H1 (cell line): ENCODE data around the gene HACD2. TPM values are rescaled to one million over a fixed set of nuclear protein-coding genes. Genes with fewer than 3 reads are reported as not detected.

Source experiments
- CTCF ChIA-PET: fragments of 300-600 bp; sonication (Branson Sonifier 250); formaldehyde crosslinking; loops from one replicate; lab custom pipeline; 2021; ENCODE audit not compliant: partially characterized antibody; lab: Charles Lee
- POLR2A ChIA-PET: fragments of 300-600 bp; sonication (Branson Sonifier 250); formaldehyde crosslinking; loops from one replicate; lab custom pipeline; 2021; ENCODE audit warnings: inconsistent platforms; ENCODE audit not compliant: partially characterized antibody; lab: Charles Lee
- DNase-seq, 2 experiments: peaks; one replicate each; pipeline versions ENCODE4 v3.0.0 to v3.0.0-alpha.2; 2010 to 2022; ENCODE audit warnings: low spot score in 2 of 2, low read depth in 1 of 2, mixed read lengths in 1 of 2
- FAIRE-seq: peaks from 2 replicates; lab custom pipeline; 2011; peaks lifted over from hg19 to GRCh38; lab: Jason Lieb, UNC
- H2AFZ ChIP-seq: 2 replicates; pipeline ENCODE4 v1.8.1; 2012; ENCODE audit warnings: low read length, inconsistent platforms
- H2AK5ac ChIP-seq: 2 replicates; pipeline ENCODE4 v1.6.1; 2013; ENCODE audit warnings: low read depth, low read length
- H2BK120ac ChIP-seq: replicated peaks from 2 replicates; pipeline ENCODE3; 2013; ENCODE audit warnings: low read depth, low read length, inconsistent platforms
- H2BK12ac ChIP-seq: 2 replicates; pipeline ENCODE4 v1.6.1; 2013; ENCODE audit warnings: low read depth, low read length
- H2BK15ac ChIP-seq: 2 replicates; pipeline ENCODE4 v1.6.1; 2013; ENCODE audit warnings: low read length
- H2BK20ac ChIP-seq: 2 replicates; pipeline ENCODE4 v1.6.1; 2013; ENCODE audit warnings: low read length
- H2BK5ac ChIP-seq: 2 replicates; pipeline ENCODE4 v1.6.1; 2013; ENCODE audit warnings: low read depth, low read length
- H3K14ac ChIP-seq: 2 replicates; pipeline ENCODE4 v1.6.1; 2013; ENCODE audit warnings: inconsistent platforms; ENCODE audit not compliant: insufficient read length
- H3K18ac ChIP-seq: 2 replicates; pipeline ENCODE4 v1.6.1; 2013; ENCODE audit warnings: low read length; ENCODE audit errors: extremely low read depth
- H3K23ac ChIP-seq: 2 replicates; pipeline ENCODE4 v1.6.1; 2013; ENCODE audit warnings: inconsistent platforms; ENCODE audit not compliant: insufficient read length
- H3K23me2 ChIP-seq: 2 replicates; pipeline ENCODE4 v1.6.1; 2013; ENCODE audit warnings: low read depth, low read length
- H3K27ac ChIP-seq: 2 replicates; pipeline ENCODE4 v1.6.1; 2011; ENCODE audit warnings: low read depth, low read length, inconsistent platforms
- H3K27me3 ChIP-seq, 4 experiments: replicated peaks in 1 of 4; 1 replicate in 1 of 4; 2 replicates in 3 of 4; pipeline versions ENCODE4 v1.6.1 to v1.8.1; 2011 to 2013; ENCODE audit warnings: low read length in 3 of 4, mild to moderate bottlenecking in 3 of 4, inconsistent platforms in 2 of 4, mixed read lengths in 2 of 4, moderate library complexity in 1 of 4; ENCODE audit not compliant: control insufficient read depth in 3 of 4, insufficient read depth in 3 of 4; ENCODE audit errors: extremely low read depth in 1 of 4
- H3K36me3 ChIP-seq, 4 experiments: 2 replicates each; pipeline versions ENCODE4 v1.6.1 to v1.8.1; 2011 to 2013; ENCODE audit warnings: mild to moderate bottlenecking in 4 of 4, low read length in 3 of 4, moderate library complexity in 2 of 4, control low read depth in 1 of 4, inconsistent platforms in 1 of 4; ENCODE audit not compliant: insufficient read depth in 4 of 4, control insufficient read depth in 2 of 4
- H3K4ac ChIP-seq: replicated peaks from 2 replicates; pipeline ENCODE3; 2013; ENCODE audit warnings: low read length, low read depth, mixed read lengths, inconsistent platforms; ENCODE audit not compliant: insufficient read length
- H3K4me1 ChIP-seq, 4 experiments: replicated peaks in 1 of 4; 1 replicate in 1 of 4; 2 replicates in 3 of 4; pipeline versions ENCODE4 v1.6.1 to v1.8.1; 2011 to 2013; ENCODE audit warnings: low read length in 3 of 4, inconsistent platforms in 2 of 4, mixed read lengths in 1 of 4; ENCODE audit not compliant: insufficient read depth in 4 of 4, control insufficient read depth in 3 of 4
- H3K4me2 ChIP-seq, 2 experiments: 2 replicates each; pipeline versions ENCODE4 v1.6.1 to v1.8.1; 2011 to 2013; ENCODE audit warnings: low read depth in 2 of 2, low read length in 2 of 2, control low read depth in 1 of 2, inconsistent platforms in 1 of 2, mild to moderate bottlenecking in 1 of 2; ENCODE audit not compliant: insufficient read depth in 1 of 2
- H3K4me3 ChIP-seq, 4 experiments: fragments of 200-600, 300-600 bp in 1 of 4; sonication (generic), shearing (Covaris generic), sonication (Bioruptor Twin) in 1 of 4; 2 replicates each; pipeline versions ENCODE4 v1.5.1 to v1.8.1; 2011 to 2016; ENCODE audit warnings: low read length in 4 of 4, low read depth in 3 of 4, control low read depth in 2 of 4, inconsistent platforms in 2 of 4, mild to moderate bottlenecking in 2 of 4, mixed read lengths in 1 of 4, moderate library complexity in 1 of 4; ENCODE audit not compliant: insufficient read depth in 2 of 4; ENCODE audit errors: extremely low read depth in 1 of 4
- H3K56ac ChIP-seq: replicated peaks from 2 replicates; pipeline ENCODE3; 2013; ENCODE audit warnings: low read depth, mild to moderate bottlenecking, mixed read lengths, low read length, inconsistent platforms; ENCODE audit not compliant: insufficient read length
- H3K79me1 ChIP-seq: 2 replicates; pipeline ENCODE4 v1.6.1; 2013; ENCODE audit warnings: low read depth, low read length, control low read depth
- H3K79me2 ChIP-seq, 2 experiments: 2 replicates each; pipeline versions ENCODE4 v1.6.1 to v1.8.1; 2012 to 2013; ENCODE audit warnings: low read length in 2 of 2, mild to moderate bottlenecking in 2 of 2, inconsistent platforms in 1 of 2; ENCODE audit not compliant: insufficient read depth in 2 of 2, control insufficient read depth in 1 of 2
- H3K9ac ChIP-seq, 4 experiments: replicated peaks in 1 of 4; 1 replicate in 1 of 4; 2 replicates in 3 of 4; pipeline versions ENCODE4 v1.6.1 to v1.8.1; 2011 to 2013; ENCODE audit warnings: low read depth in 3 of 4, low read length in 3 of 4, control low read depth in 2 of 4, mild to moderate bottlenecking in 2 of 4, moderate library complexity in 2 of 4, inconsistent platforms in 1 of 4; ENCODE audit errors: extremely low read depth in 1 of 4
- H3K9me3 ChIP-seq, 2 experiments: 2 replicates each; pipeline versions ENCODE4 v1.6.1 to v1.8.1; 2012 to 2013; ENCODE audit warnings: mild to moderate bottlenecking in 2 of 2, moderate library complexity in 2 of 2, control low read depth in 1 of 2, inconsistent platforms in 1 of 2, low read depth in 1 of 2, low read length in 1 of 2, mixed read lengths in 1 of 2; ENCODE audit not compliant: insufficient read depth in 2 of 2
- H4K20me1 ChIP-seq, 2 experiments: replicated peaks in 1 of 2; 2 replicates each; pipeline versions ENCODE3 to v1.8.1; 2011 to 2013; ENCODE audit warnings: inconsistent platforms in 2 of 2, low read length in 2 of 2, mild to moderate bottlenecking in 1 of 2; ENCODE audit not compliant: insufficient read depth in 2 of 2, control insufficient read depth in 1 of 2
- H4K5ac ChIP-seq: 2 replicates; pipeline ENCODE4 v1.6.1; 2013; ENCODE audit warnings: low read length, low read depth, mixed read lengths, inconsistent platforms; ENCODE audit not compliant: insufficient read length
- H4K8ac ChIP-seq: 2 replicates; pipeline ENCODE4 v1.8.0; 2013; ENCODE audit warnings: mild to moderate bottlenecking, moderate library complexity, low read length, inconsistent platforms; ENCODE audit not compliant: insufficient read depth; ENCODE audit errors: extremely low read depth
- H4K91ac ChIP-seq: replicated peaks from 2 replicates; pipeline ENCODE3; 2013; ENCODE audit warnings: low read length, mixed read lengths, inconsistent platforms; ENCODE audit not compliant: insufficient read length
- ATF3 ChIP-seq: IDR thresholded peaks from 2 replicates; pipeline ENCODE4 v1.6.1; 2011; ENCODE audit warnings: low read depth, mild to moderate bottlenecking, low read length; ENCODE audit not compliant: insufficient read depth
- KDM5A ChIP-seq: fragments of 200-600 bp; IDR thresholded peaks from 2 replicates; pipeline ENCODE4 v1.7.1; 2012; ENCODE audit warnings: mild to moderate bottlenecking, low read length, inconsistent platforms, mixed read lengths
- RBBP5 ChIP-seq: IDR thresholded peaks from 2 replicates; pipeline ENCODE4 v1.7.1; 2012; ENCODE audit warnings: low read depth, mild to moderate bottlenecking, inconsistent platforms, low read length, moderate library complexity, borderline replicate concordance
- SRF ChIP-seq: IDR thresholded peaks from 2 replicates; pipeline ENCODE4 v1.6.1; 2011; ENCODE audit warnings: mild to moderate bottlenecking, low read depth, low read length, moderate library complexity
- WGBS, 2 experiments: shearing (Covaris generic) in 1 of 2; methylation state at CpG; one replicate each; pipeline versions ENCODE4 v1.1.6 to v1.1.7; 2013 to 2015; ENCODE audit warnings: low lambda C conversion rate in 2 of 2, mixed read lengths in 2 of 2, inconsistent platforms in 1 of 2, low coverage in 1 of 2, missing lambda C conversion rate in 1 of 2; ENCODE audit not compliant: insufficient replicate concordance in 2 of 2, insufficient coverage in 1 of 2, insufficient read length in 1 of 2; ENCODE audit errors: extremely low coverage in 1 of 2, missing lambda C conversion rate in 1 of 2; 5-methylcytosine and 5-hydroxymethylcytosine counted together
- polyA plus RNA-seq, 7 experiments: library from polyadenylated mRNA; depleted of rRNA in 3 of 7; stranded (reverse) in 5 of 7; unstranded in 2 of 7; fragments of >200 nt in 5 of 7; fragments of 200-250 nt in 2 of 7; gene quantifications; 1 replicate in 5 of 7; 2 replicates in 1 of 7; 4 replicates in 1 of 7; pipeline versions ENCODE4 v1.2.1 to v1.2.3, GENCODE V29; 2011 to 2013; ENCODE audit warnings: missing spikeins in 2 of 7, mixed read lengths in 2 of 7
- total RNA-seq: library from RNA; stranded (reverse); fragmentation: NEBNext Ultra II Directional; extraction: Animal tissue kit (Norgen Biotek cat#: 25700); gene quantifications from 2 replicates; pipeline ENCODE4 v1.2.1, GENCODE V29; 2021
- TF ChIP-seq, protein P1 (sequence below): IDR thresholded peaks from 2 replicates; pipeline ENCODE4 v1.6.1; 2012; ENCODE audit warnings: inconsistent platforms

The HACD2 gene
- total and polyA plus RNA-seq, 2 of the 8 experiments (the other 6 are each of a cell fraction or from before 2014, with no cell fraction given), result 24.9 to 31.2 TPM

- peaks cover 15% of the 10 kb centered on the region for H3K23me2 ChIP-seq
- peaks cover 0 to 12% (median 2%) of the 10 kb centered on the region in 4 experiments; a peak in 3 of 8 replicates for H3K36me3 ChIP-seq
- H4K91ac ChIP-seq, result no peak overlapping the region
- no peaks in the 10 kb centered on the region for H3K79me1 ChIP-seq
- H3K79me2 ChIP-seq, result peaks cover 0 to 3% of the 10 kb centered on the region in 2 experiments; a peak in 2 of 4 replicates
- TF ChIP-seq ATF3, result no peak
- TF ChIP-seq, protein P1, sequence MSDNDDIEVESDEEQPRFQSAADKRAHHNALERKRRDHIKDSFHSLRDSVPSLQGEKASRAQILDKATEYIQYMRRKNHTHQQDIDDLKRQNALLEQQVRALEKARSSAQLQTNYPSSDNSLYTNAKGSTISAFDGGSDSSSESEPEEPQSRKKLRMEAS, result no peak
- no peak for TF ChIP-seq SRF
- TF ChIP-seq RBBP5, result no peak
- no peak for TF ChIP-seq KDM5A
- TF ChIP-seq, all 59 proteins: peak for 0
- Histone ChIP-seq H3K14ac (no peak overlapping the region), H3K27me3 (no peaks in the 10 kb centered on the region), H3K27ac (no peak overlapping the region), H3K4me2 (no peak overlapping the region), H3K9ac (no peak overlapping the region), H3K56ac (no peak overlapping the region), H2AK5ac (no peak overlapping the region), H3K4me3 (no peak overlapping the region), H2BK20ac (no peak overlapping the region), H3K4ac (no peak overlapping the region), H3K18ac (no peak overlapping the region), H2BK120ac (no peak overlapping the region), H2AFZ (no peak overlapping the region), H4K5ac (no peak overlapping the region), H2BK5ac (no peak overlapping the region), H2BK15ac (no peak overlapping the region), H4K20me1 (no peaks in the 10 kb centered on the region), H3K9me3 (peaks cover 17 to 20% of the 10 kb centered on the region in 2 experiments), H3K4me1 (peaks cover 0 to under 1% (median 0%) of the 10 kb centered on the region in 4 experiments; a peak in 3 of 7 replicates), H4K8ac (no peak overlapping the region), H2BK12ac (no peak overlapping the region), H3K23ac (no peak overlapping the region)
- WGBS, 2 experiments, result 100% methylated on average over 2 of the region's 2 CpGs; no CpG with 5 or more reads in 1 of the 2 experiments
- CTCF ChIA-PET, result interaction anchor here (1.1 to 1.5 kb wide), 2 partner anchors 14 to 30 kb away, joined by 3 to 4 read pairs; no protein-coding TSS in a partner anchor
- no peak for FAIRE-seq
- POLR2A ChIA-PET, result interaction anchor here (0.7 kb wide), 1 partner anchor 44 kb away, joined by 3 read pairs; no protein-coding TSS in a partner anchor
- DNase-seq, result no peak
These were observed 2.5 kb upstream of the HACD2 start for GRCh38 chr3:123587401-123587800.
